ENCODE measurements around the gene BAK1.
"Not testable (repeated sequence)": the region's sequence is repeated elsewhere in the genome, so short reads cannot be mapped to it uniquely, and the experiment has no call there.

The BAK1 gene

GRCh38 chr6:33558801-33559200 lies 21.3 kb downstream of the BAK1 start:
- no peak for DNase-seq (ENCODE audit: low read depth in 1 of 2, low spot score in 1 of 2)
- H3K27ac ChIP-seq (replicated peaks) = no peak overlapping the region

GRCh38 chr6:33557376-33557775 lies 22.7 kb downstream of the BAK1 start:
- Histone ChIP-seq H3K4me3 (replicated peaks; ENCODE audit: insufficient read depth, low read length) (no peak overlapping the region), H3K27ac (replicated peaks) (no peak overlapping the region), H3K27me3 (ENCODE audit: insufficient read depth, poor library complexity, severe bottlenecking) (no peaks in the 10 kb centered on the region)
- TF ChIP-seq GABPA (IDR thresholded peaks at IDR 0.05; ENCODE audit: low read depth) (no peak), POLR2AphosphoS5 (IDR thresholded peaks at IDR 0.05; ENCODE audit: low read depth) (no peak), CTCF (IDR thresholded peaks at IDR 0.05; ENCODE audit: insufficient read depth, low read length) (no peak), REST (IDR thresholded peaks at IDR 0.05; ENCODE audit: insufficient replicate concordance, low read depth) (no peak), SPI1 (IDR thresholded peaks at IDR 0.05; ENCODE audit: borderline replicate concordance, low read depth) (no peak)
- no peak for DNase-seq (ENCODE audit: low read depth in 1 of 2, low spot score in 1 of 2)

More at GRCh38 chr6:33558801-33559200, 21.3 kb downstream of the BAK1 start:
- Histone ChIP-seq H3K27me3 (ENCODE audit: insufficient read depth, poor library complexity, severe bottlenecking) (no peaks in the 10 kb centered on the region), H3K4me3 (replicated peaks; ENCODE audit: insufficient read depth, low read length) (no peak overlapping the region)
- TF ChIP-seq GABPA (IDR thresholded peaks at IDR 0.05; ENCODE audit: low read depth) = no peak

DNA sequence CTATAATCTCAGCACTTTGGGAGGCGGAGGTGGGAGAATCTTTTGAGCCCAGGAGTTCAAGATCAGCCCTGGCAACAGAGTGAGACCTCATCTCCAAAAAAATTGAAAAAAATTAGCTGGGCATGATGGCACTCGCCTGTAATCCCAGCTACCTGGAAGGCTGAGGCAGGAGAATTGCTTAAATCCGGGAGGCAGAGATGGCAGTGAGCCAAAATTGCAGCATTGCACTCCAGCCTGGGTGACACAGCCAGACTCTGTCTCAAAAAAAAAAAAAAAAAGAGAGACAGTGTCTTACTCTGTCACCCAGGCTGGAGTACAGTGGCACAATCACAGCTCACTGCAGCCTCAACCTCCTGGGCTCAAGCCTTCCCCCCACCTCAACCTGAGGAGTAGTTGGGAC lies 27.2 kb downstream of the BAK1 start:
- DNase-seq (ENCODE audit: low read depth in 1 of 2, low spot score in 1 of 2); H3K27me3 ChIP-seq (ENCODE audit: insufficient read depth, poor library complexity, severe bottlenecking); H3K27ac ChIP-seq (replicated peaks); H3K4me3 ChIP-seq (replicated peaks; ENCODE audit: insufficient read depth, low read length): not testable (repeated sequence)

DNA sequence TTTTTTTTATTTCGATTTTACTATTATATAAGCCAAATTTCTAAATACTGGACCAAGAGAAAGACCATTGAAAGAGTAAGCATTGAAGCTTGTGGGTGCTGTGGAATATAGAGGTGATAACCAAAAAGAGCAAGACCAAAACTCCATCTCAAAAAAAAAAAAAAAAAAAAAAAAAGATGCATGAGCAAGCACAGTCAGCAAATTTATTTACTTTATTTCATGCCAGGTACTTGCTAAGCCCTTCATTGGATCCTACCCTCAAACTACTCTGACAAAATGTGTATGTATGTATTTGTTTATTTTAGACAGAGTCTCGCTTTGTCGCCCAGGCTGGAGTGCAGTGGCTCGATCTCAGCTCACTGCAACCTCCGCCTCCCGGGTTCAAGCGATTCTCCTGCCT lies 27.8 kb downstream of the BAK1 start:
- Histone ChIP-seq H3K4me3 (replicated peaks; ENCODE audit: insufficient read depth, low read length) (no peak overlapping the region), H3K27ac (replicated peaks) (no peak overlapping the region), H3K27me3 (ENCODE audit: insufficient read depth, poor library complexity, severe bottlenecking) (no peaks in the 10 kb centered on the region)
- DNase-seq (ENCODE audit: low read depth in 1 of 2, low spot score in 1 of 2) = no peak
- TF ChIP-seq SPI1 (IDR thresholded peaks at IDR 0.05; ENCODE audit: borderline replicate concordance, low read depth) (no peak), REST (IDR thresholded peaks at IDR 0.05; ENCODE audit: insufficient replicate concordance, low read depth) (no peak), CTCF (IDR thresholded peaks at IDR 0.05; ENCODE audit: insufficient read depth, low read length) (no peak), POLR2AphosphoS5 (IDR thresholded peaks at IDR 0.05; ENCODE audit: low read depth) (no peak), GABPA (IDR thresholded peaks at IDR 0.05; ENCODE audit: low read depth) (no peak)

DNA sequence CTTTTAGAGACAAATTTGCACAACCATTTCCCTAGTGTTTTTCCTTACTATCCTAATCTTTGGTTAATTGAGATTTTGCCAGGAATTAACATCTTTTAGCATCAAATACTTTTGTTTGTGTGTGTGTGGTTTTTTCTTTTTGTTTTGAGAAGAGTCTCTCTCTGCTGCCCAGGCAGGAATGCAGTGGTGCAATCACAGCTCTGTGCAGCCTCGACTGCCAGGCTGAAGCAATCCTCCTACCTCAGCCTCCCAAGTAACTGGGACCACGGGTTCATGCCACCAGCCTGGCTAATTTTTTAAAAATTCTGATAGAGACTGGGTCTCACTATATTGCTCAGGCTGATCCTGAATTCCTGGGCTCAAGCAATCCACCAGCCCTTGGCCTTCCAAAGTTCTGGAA lies 28.5 kb downstream of the BAK1 start:
- no peaks in the 10 kb centered on the region for H3K27me3 ChIP-seq (ENCODE audit: insufficient read depth, poor library complexity, severe bottlenecking)
- DNase-seq (ENCODE audit: low read depth in 1 of 2, low spot score in 1 of 2) = no peak
- no peak overlapping the region for H3K4me3 ChIP-seq (replicated peaks; ENCODE audit: insufficient read depth, low read length)
- H3K27ac ChIP-seq (replicated peaks) = no peak overlapping the region
- TF ChIP-seq CTCF (IDR thresholded peaks at IDR 0.05; ENCODE audit: insufficient read depth, low read length) (no peak), GABPA (IDR thresholded peaks at IDR 0.05; ENCODE audit: low read depth) (no peak), REST (IDR thresholded peaks at IDR 0.05; ENCODE audit: insufficient replicate concordance, low read depth) (no peak)

Measured in HL-60 (cell line).